Esophagus muscularis mucosa (tissue), 4 donors: Measurements from ENCODE around the gene UCN3. TPM values are rescaled to one million over a fixed set of nuclear protein-coding genes. Genes with fewer than 3 reads are reported as not detected.
"Not testable (repeated sequence)": the region's sequence is repeated elsewhere in the genome, so short reads cannot be mapped to it uniquely, and the experiment has no call there.

ENCODE experiments used
- DNase-seq: peaks from one replicate; pipeline ENCODE4 v3.0.0-alpha.2; 2017; ENCODE audit errors: extremely low spot score
- H3K27ac ChIP-seq, 4 donors: fragments of 200-600 bp; sonication (generic); replicated peaks in 1 of 4; 1 replicate in 3 of 4; 2 replicates in 1 of 4; pipeline ENCODE4 v1.5.1; 2016 to 2019; ENCODE audit warnings: mild to moderate bottlenecking in 1 of 4
- H3K27me3 ChIP-seq, 4 donors: fragments of 200-600 bp; sonication (generic); one replicate each; pipeline versions ENCODE4 v1.5.1 to v1.6.0; 2016 to 2019
- H3K36me3 ChIP-seq, 4 donors: fragments of 200-600 bp; sonication (generic); one replicate each; pipeline ENCODE4 v1.5.1; 2016 to 2019
- H3K4me1 ChIP-seq, 4 donors: fragments of 200-600 bp; sonication (generic); one replicate each; pipeline ENCODE4 v1.5.1; 2016 to 2019
- H3K4me3 ChIP-seq, 4 donors: fragments of 200-600 bp; sonication (generic); 1 replicate in 2 of 4; 2 replicates in 2 of 4; pipeline ENCODE4 v1.5.1; 2016 to 2019; ENCODE audit warnings: mild to moderate bottlenecking in 4 of 4, moderate library complexity in 1 of 4
- H3K9me3 ChIP-seq, 4 donors: fragments of 200-600 bp; sonication (generic); 1 replicate in 3 of 4; 2 replicates in 1 of 4; pipeline ENCODE4 v1.5.1; 2016 to 2019
- CTCF ChIP-seq, 3 experiments: fragments of 200-600 bp in 2 of 3; fragments of 450-650 bp in 1 of 3; sonication (generic) in 2 of 3; IDR thresholded peaks; one replicate each; pipeline ENCODE4 v1.5.1; 2017 to 2019; ENCODE audit warnings: antibody characterized with exemption in 3 of 3, mild to moderate bottlenecking in 2 of 3, moderate library complexity in 1 of 3
- EP300 ChIP-seq: sonication (generic); formaldehyde crosslinking; IDR thresholded peaks from one replicate; pipeline ENCODE4 v1.6.1; 2017; ENCODE audit warnings: antibody characterized with exemption
- POLR2A ChIP-seq: fragments of 450-650 bp; IDR thresholded peaks from one replicate; pipeline ENCODE4 v1.6.1; 2017; ENCODE audit warnings: antibody characterized with exemption, moderate library complexity, mild to moderate bottlenecking, low read depth
- POLR2AphosphoS5 ChIP-seq, 2 donors: sonication (generic); formaldehyde crosslinking; IDR thresholded peaks; one replicate each; pipeline ENCODE4 v1.6.1; 2017; ENCODE audit warnings: antibody characterized with exemption in 2 of 2
- WGBS: methylation state at CpG from one replicate; pipeline ENCODE4 v1.1.5; 2018; 5-methylcytosine and 5-hydroxymethylcytosine counted together
- intact Hi-C: fragments of 100-400 bp; cut with DNase I; formaldehyde crosslinking; loops from one replicate; pipeline ENCODE4 v1.15.1; 2023
- total RNA-seq, 4 donors: library from RNA; depleted of rRNA; stranded (reverse); fragments of >200 nt; gene quantifications; one replicate each; pipeline versions ENCODE4 v1.1.0 to v1.2.1, GENCODE V29; 2016

The UCN3 gene
- total RNA-seq, 4 donors from 2014 or later, result not detected

GRCh38 chr10:5370493-5371352 lies 6.0 kb downstream of the UCN3 start:
- Histone ChIP-seq H3K27ac (no peak overlapping the region), H3K4me1 (no peaks in the 10 kb centered on the region), H3K36me3 (no peaks in the 10 kb centered on the region), H3K27me3 (peaks cover 0 to 8% (median 0%) of the 10 kb centered on the region in 4 donors), H3K4me3 (no peak overlapping the region), H3K9me3 (no peaks in the 10 kb centered on the region)
- TF ChIP-seq EP300 (no peak), CTCF (IDR thresholded peaks at IDR 0.05) (no peak), POLR2A (no peak), POLR2AphosphoS5 (IDR thresholded peaks at IDR 0.05) (no peak)
- 85% methylated on average over 28 of the region's 28 CpGs for WGBS
- DNase-seq, result no peak
- intact Hi-C loops, result no loop called here

- 86% methylated on average over 3 of the region's 4 CpGs for WGBS
- no peaks in the 10 kb centered on the region for H3K9me3 ChIP-seq
- H3K4me3 ChIP-seq, result no peak overlapping the region
- H3K36me3 ChIP-seq, result no peaks in the 10 kb centered on the region
- H3K27me3 ChIP-seq, result peaks cover 0 to 8% (median 0%) of the 10 kb centered on the region in 4 donors
- H3K4me1 ChIP-seq, result no peaks in the 10 kb centered on the region
- no peak overlapping the region for H3K27ac ChIP-seq
- no peak for TF ChIP-seq EP300
- no peak for TF ChIP-seq CTCF (IDR thresholded peaks at IDR 0.05)
- TF ChIP-seq POLR2A, result no peak
- TF ChIP-seq POLR2AphosphoS5 (IDR thresholded peaks at IDR 0.05), result no peak
- intact Hi-C loops, result no loop called here
- no peak for DNase-seq
These were observed 8.5 kb downstream of the UCN3 start for GRCh38 chr10:5373307-5373706.

- TF ChIP-seq POLR2AphosphoS5 (IDR thresholded peaks at IDR 0.05) (no peak), POLR2A (no peak), CTCF (IDR thresholded peaks at IDR 0.05) (no peak), EP300 (no peak)
- H3K4me1 ChIP-seq, result no peaks in the 10 kb centered on the region
- H3K9me3 ChIP-seq, result no peaks in the 10 kb centered on the region
- peaks cover 0 to 8% (median 0%) of the 10 kb centered on the region in 4 donors for H3K27me3 ChIP-seq
- WGBS, result 86% methylated on average over 19 of the region's 22 CpGs
- no peak overlapping the region for H3K27ac ChIP-seq
- H3K4me3 ChIP-seq, result no peak overlapping the region
- H3K36me3 ChIP-seq, result no peaks in the 10 kb centered on the region
- intact Hi-C loops, result no loop called here
- DNase-seq, result no peak
These were observed 9.3 kb downstream of the UCN3 start for GRCh38 chr10:5373891-5374611.

- Histone ChIP-seq H3K4me3 (no peak overlapping the region), H3K9me3 (no peaks in the 10 kb centered on the region), H3K4me1 (no peaks in the 10 kb centered on the region), H3K27me3 (peaks cover 0 to 8% (median 0%) of the 10 kb centered on the region in 4 donors), H3K36me3 (no peaks in the 10 kb centered on the region), H3K27ac (no peak overlapping the region)
- TF ChIP-seq EP300 (no peak), CTCF (IDR thresholded peaks at IDR 0.05) (no peak), POLR2A (no peak), POLR2AphosphoS5 (IDR thresholded peaks at IDR 0.05) (no peak)
- DNase-seq, result no peak
- 58% methylated on average over 4 of the region's 4 CpGs for WGBS
- intact Hi-C loops, result no loop called here
These were observed 11.7 kb downstream of the UCN3 start for GRCh38 chr10:5376450-5376849.

- H3K27me3 ChIP-seq, H3K36me3 ChIP-seq, H3K4me3 ChIP-seq, H3K27ac ChIP-seq, H3K4me1 ChIP-seq, intact Hi-C loops, H3K9me3 ChIP-seq: not testable (repeated sequence)
- WGBS, result 93% methylated on average over 5 of the region's 5 CpGs
- DNase-seq, result peak; percentile 81
These were observed 14.4 kb downstream of the UCN3 start for GRCh38 chr10:5379202-5379601.

- H3K4me3 ChIP-seq, H3K27ac ChIP-seq, H3K4me1 ChIP-seq, H3K9me3 ChIP-seq, DNase-seq, H3K36me3 ChIP-seq, H3K27me3 ChIP-seq: not testable (repeated sequence)
- intact Hi-C loops, result loop anchor here (10.0 kb wide), 1 partner anchor 536 kb away; no protein-coding TSS in a partner anchor
- 86% methylated on average over 12 of the region's 12 CpGs for WGBS
These were observed 15.6 kb downstream of the UCN3 start for GRCh38 chr10:5380395-5380794.
